HFF-Myc (cell line): ENCODE results near the gene ST6GALNAC3.

Experiments
- DNase-seq: peaks from one replicate; pipeline ENCODE4 v3.0.0-alpha.2; 2011; ENCODE audit warnings: low read depth; ENCODE audit errors: extremely low read depth
- H3K4me3 ChIP-seq: replicated peaks from 2 replicates; pipeline ENCODE4 v1.5.1; 2011; ENCODE audit warnings: low read depth, mild to moderate bottlenecking, control low read depth, low read length
- CTCF ChIP-seq: IDR thresholded peaks from 2 replicates; pipeline ENCODE4 v1.5.1; 2012; ENCODE audit warnings: mild to moderate bottlenecking, low read depth, low read length, control low read depth; ENCODE audit errors: missing control alignments

ST6GALNAC3 gene

GRCh38 chr1:76124196-76124595 lies 49.6 kb downstream of the ST6GALNAC3 start:
- no peak overlapping the region for H3K4me3 ChIP-seq
- no peak for TF ChIP-seq CTCF
- DNase-seq: no peak

- no peak overlapping the region for H3K4me3 ChIP-seq
- TF ChIP-seq CTCF: no peak
- no peak for DNase-seq
Measured at GRCh38 chr1:76125473-76126219, 51.1 kb downstream of the ST6GALNAC3 start.

GRCh38 chr1:76128096-76128495 lies 53.5 kb downstream of the ST6GALNAC3 start:
- no peak for TF ChIP-seq CTCF
- DNase-seq: no peak
- H3K4me3 ChIP-seq: no peak overlapping the region

GRCh38 chr1:76129731-76130130 lies 55.2 kb downstream of the ST6GALNAC3 start:
- TF ChIP-seq CTCF: no peak
- DNase-seq: no peak
- no peak overlapping the region for H3K4me3 ChIP-seq

GRCh38 chr1:76130992-76131391 lies 56.4 kb downstream of the ST6GALNAC3 start:
- no peak overlapping the region for H3K4me3 ChIP-seq
- no peak for TF ChIP-seq CTCF
- DNase-seq: no peak

- H3K4me3 ChIP-seq: no peak overlapping the region
- DNase-seq: no peak
- TF ChIP-seq CTCF: no peak
Measured at GRCh38 chr1:76133977-76134376, 59.4 kb downstream of the ST6GALNAC3 start.

- H3K4me3 ChIP-seq: no peak overlapping the region
- TF ChIP-seq CTCF: no peak
- DNase-seq: no peak
Measured at GRCh38 chr1:76135835-76136234, 61.3 kb downstream of the ST6GALNAC3 start.
